Measurements from ENCODE around the gene CLEC4F.

CLEC4F gene

DNA sequence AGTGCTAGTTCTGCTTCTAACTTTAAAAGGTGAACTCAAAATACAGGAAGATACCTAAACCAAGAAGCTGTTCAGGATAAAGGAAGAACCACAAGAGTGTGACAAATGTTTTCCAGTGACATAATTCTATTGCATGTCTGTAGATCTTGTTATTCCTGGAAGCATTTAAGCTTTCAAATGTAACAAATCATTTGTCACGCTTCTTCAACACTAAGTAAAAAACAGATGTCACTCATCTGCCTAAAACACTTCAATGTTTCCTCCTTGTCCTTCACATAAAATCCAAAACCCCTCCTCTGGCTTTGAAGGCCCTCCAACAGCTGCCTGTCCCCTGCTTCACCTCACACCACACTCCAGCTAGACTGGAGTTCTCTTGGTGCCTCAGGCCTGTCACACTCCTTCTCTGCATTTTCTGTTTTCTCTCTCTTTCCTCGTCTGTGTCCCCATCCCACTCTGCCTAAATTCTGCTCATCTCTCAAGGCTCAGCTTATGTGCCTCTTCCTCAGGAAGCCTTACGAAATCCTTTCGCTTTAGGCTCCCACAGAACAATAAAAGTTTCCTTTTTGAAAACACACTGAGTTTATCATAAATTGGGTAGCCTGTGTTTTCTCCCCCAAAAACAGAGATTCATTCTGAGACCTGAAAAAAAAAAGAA lies 6.4 kb upstream of the CLEC4F start:
- TF ChIP-seq, protein P1, sequence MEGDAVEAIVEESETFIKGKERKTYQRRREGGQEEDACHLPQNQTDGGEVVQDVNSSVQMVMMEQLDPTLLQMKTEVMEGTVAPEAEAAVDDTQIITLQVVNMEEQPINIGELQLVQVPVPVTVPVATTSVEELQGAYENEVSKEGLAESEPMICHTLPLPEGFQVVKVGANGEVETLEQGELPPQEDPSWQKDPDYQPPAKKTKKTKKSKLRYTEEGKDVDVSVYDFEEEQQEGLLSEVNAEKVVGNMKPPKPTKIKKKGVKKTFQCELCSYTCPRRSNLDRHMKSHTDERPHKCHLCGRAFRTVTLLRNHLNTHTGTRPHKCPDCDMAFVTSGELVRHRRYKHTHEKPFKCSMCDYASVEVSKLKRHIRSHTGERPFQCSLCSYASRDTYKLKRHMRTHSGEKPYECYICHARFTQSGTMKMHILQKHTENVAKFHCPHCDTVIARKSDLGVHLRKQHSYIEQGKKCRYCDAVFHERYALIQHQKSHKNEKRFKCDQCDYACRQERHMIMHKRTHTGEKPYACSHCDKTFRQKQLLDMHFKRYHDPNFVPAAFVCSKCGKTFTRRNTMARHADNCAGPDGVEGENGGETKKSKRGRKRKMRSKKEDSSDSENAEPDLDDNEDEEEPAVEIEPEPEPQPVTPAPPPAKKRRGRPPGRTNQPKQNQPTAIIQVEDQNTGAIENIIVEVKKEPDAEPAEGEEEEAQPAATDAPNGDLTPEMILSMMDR (IDR thresholded peaks at IDR 0.05; ENCODE audit: low read depth, low read length), result no peak
- no peak for TF ChIP-seq POLR2A (IDR thresholded peaks at IDR 0.05; ENCODE audit: extremely low read depth, insufficient read length)
- no peak for TF ChIP-seq MYC (IDR thresholded peaks at IDR 0.05; ENCODE audit: low read depth, low read length)
- TF ChIP-seq, protein P2, sequence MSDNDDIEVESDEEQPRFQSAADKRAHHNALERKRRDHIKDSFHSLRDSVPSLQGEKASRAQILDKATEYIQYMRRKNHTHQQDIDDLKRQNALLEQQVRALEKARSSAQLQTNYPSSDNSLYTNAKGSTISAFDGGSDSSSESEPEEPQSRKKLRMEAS (IDR thresholded peaks at IDR 0.05; ENCODE audit: low read depth, low read length), result no peak
- no peak overlapping the region for H3K4me3 ChIP-seq (ENCODE audit: low read depth, low read length)
- no peak for DNase-seq (ENCODE audit: low read depth)

DNA sequence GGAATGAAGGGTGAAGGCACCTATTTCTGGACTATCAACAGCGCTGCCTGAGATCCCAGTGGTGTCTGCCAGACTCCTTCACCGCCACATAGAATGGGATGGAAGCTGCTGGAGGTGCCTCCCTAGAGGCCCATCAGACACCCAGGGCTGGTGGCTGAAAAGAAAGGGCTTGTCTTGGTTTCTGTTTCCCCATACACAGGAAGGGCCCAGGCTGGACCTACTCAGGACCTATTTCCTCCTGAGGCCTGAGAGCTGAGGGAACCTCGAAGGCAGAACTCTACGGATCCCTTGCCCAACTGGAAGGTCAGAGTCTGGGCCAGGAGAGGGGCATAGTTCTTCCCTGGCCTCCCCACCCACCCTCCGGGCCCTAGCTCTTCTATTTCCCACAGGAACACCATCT lies 2.9 kb upstream of the CLEC4F start:
- TF ChIP-seq MYC (IDR thresholded peaks at IDR 0.05; ENCODE audit: low read depth, low read length) (no peak), POLR2A (IDR thresholded peaks at IDR 0.05; ENCODE audit: extremely low read depth, insufficient read length) (no peak)
- TF ChIP-seq, protein P2 (IDR thresholded peaks at IDR 0.05; ENCODE audit: low read depth, low read length), result no peak
- H3K4me3 ChIP-seq (ENCODE audit: low read depth, low read length), result no peak overlapping the region
- DNase-seq (ENCODE audit: low read depth), result no peak

DNA sequence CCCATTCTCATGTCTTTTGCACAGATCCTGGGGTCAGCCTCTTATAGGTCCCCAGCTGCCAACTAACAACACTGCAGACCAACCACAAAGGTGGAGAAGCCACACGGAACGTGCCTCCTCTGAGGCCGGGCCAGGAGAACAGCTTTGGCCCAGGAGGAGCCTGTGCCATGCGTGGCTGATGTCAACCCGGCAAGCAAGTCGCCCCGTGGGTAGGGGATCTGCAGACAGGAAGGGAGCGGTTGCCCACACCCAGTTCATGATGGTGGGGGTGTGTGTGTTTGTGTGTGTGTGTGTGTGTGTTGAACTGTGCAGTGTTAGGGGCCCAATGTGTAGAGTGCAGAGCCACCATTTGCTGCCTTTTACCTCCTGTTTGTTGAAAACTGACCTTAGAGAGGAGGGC lies 2.4 kb upstream of the CLEC4F start:
- DNase-seq (ENCODE audit: low read depth), result no peak
- TF ChIP-seq MYC (IDR thresholded peaks at IDR 0.05; ENCODE audit: low read depth, low read length) (no peak), POLR2A (IDR thresholded peaks at IDR 0.05; ENCODE audit: extremely low read depth, insufficient read length) (no peak)
- TF ChIP-seq, protein P2 (IDR thresholded peaks at IDR 0.05; ENCODE audit: low read depth, low read length), result no peak
- TF ChIP-seq, protein P1 (IDR thresholded peaks at IDR 0.05; ENCODE audit: low read depth, low read length), result no peak

DNA sequence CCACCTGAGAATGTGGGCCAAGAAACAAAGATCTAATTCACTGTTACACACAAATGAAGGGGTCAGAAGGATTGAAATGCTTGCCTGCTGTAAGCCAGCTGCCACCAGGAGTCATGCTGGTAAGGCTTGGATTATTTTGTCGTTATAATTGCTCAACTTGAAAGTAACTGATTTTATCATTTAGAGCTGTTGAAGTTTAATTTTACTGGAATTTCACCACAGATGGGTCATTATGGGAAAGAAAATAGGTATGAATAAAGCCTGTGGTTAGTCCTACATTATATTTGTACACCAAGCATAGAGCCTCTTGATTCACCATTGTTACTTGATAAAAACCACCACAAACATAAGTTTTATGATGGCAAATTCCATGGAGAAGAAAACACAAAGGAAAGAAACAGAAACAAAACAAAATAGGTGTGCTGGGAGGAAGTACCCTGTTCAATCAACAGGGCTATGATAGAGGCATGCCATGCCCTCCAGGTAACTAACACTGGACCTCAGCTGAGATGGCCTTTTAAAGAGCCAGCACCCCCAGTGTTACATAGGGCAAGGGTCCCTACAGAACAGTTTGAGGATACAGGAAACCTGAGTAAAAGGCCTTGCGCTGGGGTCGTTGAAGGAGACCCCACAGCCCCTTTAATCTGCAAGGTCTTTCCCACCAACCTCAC lies 3.0 kb downstream of the CLEC4F start:
- no peak for DNase-seq (ENCODE audit: low read depth)
- no peak overlapping the region for H3K4me3 ChIP-seq (ENCODE audit: low read depth, low read length)

More for the DNA sequence above, 2.4 kb upstream of the CLEC4F start:
- H3K4me3 ChIP-seq (ENCODE audit: low read depth, low read length), result no peak overlapping the region

DNA sequence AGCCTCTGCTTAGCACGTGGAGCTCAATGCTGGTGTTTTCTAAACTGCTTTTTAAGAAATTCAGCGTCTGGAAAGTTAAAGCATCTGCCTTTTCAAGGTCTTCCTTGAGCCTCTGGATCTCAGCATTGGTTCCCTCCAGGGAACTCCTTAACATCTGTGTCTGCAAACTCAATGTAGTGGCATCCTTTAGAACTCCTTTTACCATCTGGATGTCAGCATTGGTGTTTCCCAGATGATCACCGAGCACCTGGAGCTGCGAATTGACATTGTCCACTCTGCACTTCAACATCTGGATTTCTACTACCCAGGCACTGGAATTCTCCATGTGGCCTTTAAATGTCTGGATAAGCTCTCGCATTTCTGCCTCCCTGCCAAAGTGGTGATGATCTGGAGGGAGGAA lies 3.7 kb downstream of the CLEC4F start:
- H3K4me3 ChIP-seq (ENCODE audit: low read depth, low read length), result no peak overlapping the region
- no peak for DNase-seq (ENCODE audit: low read depth)
- TF ChIP-seq MYC (IDR thresholded peaks at IDR 0.05; ENCODE audit: low read depth, low read length), result no peak
- TF ChIP-seq, protein P2 (IDR thresholded peaks at IDR 0.05; ENCODE audit: low read depth, low read length), result no peak
- TF ChIP-seq POLR2A (IDR thresholded peaks at IDR 0.05; ENCODE audit: extremely low read depth, insufficient read length), result no peak
- TF ChIP-seq, protein P1 (IDR thresholded peaks at IDR 0.05; ENCODE audit: low read depth, low read length), result no peak

More for the DNA sequence above, 3.0 kb downstream of the CLEC4F start:
- TF ChIP-seq, protein P2 (IDR thresholded peaks at IDR 0.05; ENCODE audit: low read depth, low read length), result no peak
- TF ChIP-seq POLR2A (IDR thresholded peaks at IDR 0.05; ENCODE audit: extremely low read depth, insufficient read length) (no peak), MYC (IDR thresholded peaks at IDR 0.05; ENCODE audit: low read depth, low read length) (no peak)
- TF ChIP-seq, protein P1 (IDR thresholded peaks at IDR 0.05; ENCODE audit: low read depth, low read length), result no peak
